DOHH2 (cell line): ENCODE results near the gene MAST1.

Source experiments
- H3F3A ChIP-seq: fragments of 200-600 bp; sonication (generic), shearing (Covaris generic); 2 replicates; pipeline ENCODE4 v1.6.0; 2016; ENCODE audit warnings: antibody characterized with exemption, mild to moderate bottlenecking; ENCODE audit not compliant: control insufficient read depth, insufficient read depth
- H3K27ac ChIP-seq: fragments of 200-600 bp; sonication (generic); 2 replicates; pipeline ENCODE4 v1.5.1; 2014; ENCODE audit warnings: low read depth, mild to moderate bottlenecking, low read length, moderate library complexity
- H3K27me3 ChIP-seq: fragments of 200-600 bp; sonication (generic); 2 replicates; pipeline ENCODE4 v1.6.1; 2014; ENCODE audit warnings: mild to moderate bottlenecking, low read length, mixed read lengths; ENCODE audit not compliant: control insufficient read depth
- H3K36me3 ChIP-seq: fragments of 200-600 bp; sonication (generic); 2 replicates; pipeline ENCODE4 v1.6.1; 2014; ENCODE audit warnings: mild to moderate bottlenecking, low read length, moderate library complexity, mixed read lengths; ENCODE audit not compliant: control insufficient read depth
- H3K4me1 ChIP-seq: fragments of 200-600 bp; sonication (generic); 2 replicates; pipeline ENCODE4 v1.6.1; 2014; ENCODE audit warnings: mild to moderate bottlenecking, low read length, mixed read lengths; ENCODE audit not compliant: control insufficient read depth
- H3K4me2 ChIP-seq: fragments of 200-600 bp; sonication (generic); 2 replicates; pipeline ENCODE4 v1.6.0; 2014; ENCODE audit warnings: mild to moderate bottlenecking, low read length, moderate library complexity
- H3K4me3 ChIP-seq: fragments of 200-600 bp; sonication (generic); 2 replicates; pipeline ENCODE4 v1.5.1; 2014; ENCODE audit warnings: mild to moderate bottlenecking, low read length, mixed read lengths
- H3K79me2 ChIP-seq: fragments of 200-600 bp; sonication (generic); 2 replicates; pipeline ENCODE4 v1.6.1; 2014; ENCODE audit warnings: mild to moderate bottlenecking, low read length, mixed read lengths; ENCODE audit not compliant: control insufficient read depth
- H3K9me2 ChIP-seq: fragments of 200-600 bp; sonication (generic); replicated peaks from 2 replicates; pipeline ENCODE4 v1.6.1; 2014; ENCODE audit warnings: mild to moderate bottlenecking, low read length, mixed read lengths; ENCODE audit not compliant: control insufficient read depth
- H3K9me3 ChIP-seq: fragments of 200-600 bp; sonication (generic); 2 replicates; pipeline ENCODE4 v1.6.1; 2014; ENCODE audit warnings: antibody characterized with exemption, low read length, mixed read lengths; ENCODE audit not compliant: control insufficient read depth, insufficient read depth
- H4K20me1 ChIP-seq: fragments of 200-600 bp; sonication (generic); 2 replicates; pipeline ENCODE4 v1.6.0; 2014; ENCODE audit warnings: low read depth, mild to moderate bottlenecking, antibody characterized with exemption, low read length, moderate library complexity; ENCODE audit not compliant: control insufficient read depth, insufficient read depth
- CTCF ChIP-seq: fragments of 200-600 bp; sonication (generic); IDR thresholded peaks from one replicate; pipeline ENCODE4 v1.5.1; 2014; ENCODE audit warnings: antibody characterized with exemption, mild to moderate bottlenecking, low read depth, low read length; ENCODE audit not compliant: poor library complexity, severe bottlenecking
- EZH2phosphoT487 ChIP-seq: fragments of 200-600 bp; sonication (generic); IDR thresholded peaks from 2 replicates; pipeline ENCODE4 v1.6.1; 2017; ENCODE audit warnings: borderline replicate concordance, mild to moderate bottlenecking, antibody characterized with exemption, low read length, moderate library complexity, mixed read lengths

Gene MAST1

GRCh38 chr19:12838182-12838885 lies at the start of gene MAST1:
TSS of gene MAST1 (plus strand) at chr19:12838515. CDS start at chr19:12838573, 58 bp downstream.
- peak within 1 kb of the TSS; percentile 64 for H3K4me2 ChIP-seq
- H3K4me1 ChIP-seq, result peaks cover 59% of the 10 kb centered on the region
- H3K9me3 ChIP-seq, result no peaks in the 10 kb centered on the region
- peaks cover 21% of the 10 kb centered on the region for H3K27me3 ChIP-seq
- no peak within 1 kb of the TSS for H3K27ac ChIP-seq
- no peaks in the 10 kb centered on the region for H3K9me2 ChIP-seq
- TF ChIP-seq EZH2phosphoT487, result no peak
- peak; percentile 58 for TF ChIP-seq CTCF
- H4K20me1 ChIP-seq, result peaks cover 10% of the 10 kb centered on the region; the same call in 1 of the 2 replicates
- H3K36me3 ChIP-seq, result no peaks in the 10 kb centered on the region
- H3F3A ChIP-seq, result peaks cover 21% of the 10 kb centered on the region
- no peaks in the 10 kb centered on the region for H3K79me2 ChIP-seq
- H3K4me3 ChIP-seq, result peak within 1 kb of the TSS; percentile 69

GRCh38 chr19:12788682-12789097 lies 49.6 kb upstream of the MAST1 start:
- TF ChIP-seq CTCF, result peak; percentile 19
- no peak for TF ChIP-seq EZH2phosphoT487
- Histone ChIP-seq H3F3A (peaks cover 40% of the 10 kb centered on the region), H3K9me2 (no peaks in the 10 kb centered on the region), H3K4me2 (peak overlapping the region; percentile 93), H3K36me3 (peaks cover 6% of the 10 kb centered on the region; the same call in 1 of the 2 replicates), H3K27ac (peak overlapping the region; percentile 84), H3K79me2 (peaks cover 29% of the 10 kb centered on the region), H3K27me3 (no peaks in the 10 kb centered on the region), H3K4me1 (peaks cover 67% of the 10 kb centered on the region), H3K9me3 (no peaks in the 10 kb centered on the region), H4K20me1 (no peaks in the 10 kb centered on the region), H3K4me3 (peak overlapping the region; percentile 79)

- no peaks in the 10 kb centered on the region for H3K27me3 ChIP-seq
- no peak for TF ChIP-seq CTCF
- TF ChIP-seq EZH2phosphoT487, result no peak
- H3K4me2 ChIP-seq, result peak overlapping the region; percentile 93
- peaks cover 29% of the 10 kb centered on the region for H3K79me2 ChIP-seq
- H3K9me2 ChIP-seq, result no peaks in the 10 kb centered on the region
- H3K9me3 ChIP-seq, result no peaks in the 10 kb centered on the region
- peak overlapping the region; percentile 84 for H3K27ac ChIP-seq
- peaks cover 6% of the 10 kb centered on the region; the same call in 1 of the 2 replicates for H3K36me3 ChIP-seq
- H3F3A ChIP-seq, result peaks cover 39% of the 10 kb centered on the region
- H3K4me3 ChIP-seq, result peak overlapping the region; percentile 79
- H3K4me1 ChIP-seq, result peaks cover 67% of the 10 kb centered on the region
- no peaks in the 10 kb centered on the region for H4K20me1 ChIP-seq
These were observed 49.0 kb upstream of the MAST1 start for GRCh38 chr19:12789098-12789903.
